Stimulated activated naive B cell treated with anti-CD40 and anti-IgM and Interleukin-4, amounts not matched to agents 10 μg/mL and 1 μg/mL and 100 μg/mL, for 72 hours (primary cell): ENCODE data around the gene GBP4.

ENCODE experiments used
- ATAC-seq, 2 donors: fragments of 150-1000 bp; cut with Tn5 transposase; replicated peaks; 2 replicates each; pipeline ENCODE4 v1.10.0; 2021; ENCODE audit warnings: moderate library complexity in 1 of 2
- DNase-seq: peaks from one replicate; pipeline ENCODE4 v3.0.0; 2021
- H3K27ac Mint-ChIP-seq: one replicate; pipeline ENCODE4 v1.8.0; 2022; ENCODE audit warnings: mild to moderate bottlenecking, mixed read lengths
- H3K27me3 Mint-ChIP-seq, 2 donors: one replicate each; pipeline ENCODE4 v1.8.0; 2022; ENCODE audit warnings: mixed read lengths in 2 of 2
- H3K36me3 Mint-ChIP-seq, 2 donors: one replicate each; pipeline ENCODE4 v1.8.0; 2022; ENCODE audit warnings: mixed read lengths in 2 of 2, mild to moderate bottlenecking in 1 of 2
- H3K4me1 Mint-ChIP-seq, 2 donors: one replicate each; pipeline ENCODE4 v1.8.0; 2022; ENCODE audit warnings: mixed read lengths in 2 of 2, mild to moderate bottlenecking in 1 of 2
- H3K4me3 Mint-ChIP-seq, 2 donors: one replicate each; pipeline ENCODE4 v1.8.0; 2022; ENCODE audit warnings: mild to moderate bottlenecking in 2 of 2, mixed read lengths in 2 of 2, moderate library complexity in 1 of 2
- H3K9me3 Mint-ChIP-seq, 2 donors: one replicate each; pipeline ENCODE4 v1.8.0; 2022; ENCODE audit warnings: mixed read lengths in 2 of 2, mild to moderate bottlenecking in 1 of 2

Gene GBP4

DNA sequence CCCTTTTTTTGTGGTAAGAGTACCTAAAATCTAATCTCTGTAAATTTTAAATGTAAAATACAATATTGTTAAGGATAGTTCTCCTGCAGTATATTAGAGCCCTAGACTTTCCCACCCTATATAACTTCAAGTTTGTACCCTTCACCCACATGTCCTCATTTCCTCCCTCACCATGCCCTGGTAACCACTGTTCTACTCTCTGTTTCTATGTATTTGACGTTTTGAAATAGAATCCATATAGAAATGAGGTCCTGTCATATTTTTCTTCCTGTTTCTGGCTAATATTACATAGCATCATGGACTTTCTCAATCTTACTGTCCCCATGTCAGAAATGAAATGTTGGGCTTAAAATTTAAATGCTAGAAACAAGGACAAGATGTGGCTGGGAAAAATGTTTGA is 47.7 kb downstream of the GBP4 start:
- ATAC-seq (no peak), DNase-seq (no peak)
- no peak overlapping the region for H3K27ac Mint-ChIP-seq
- no peaks in the 10 kb centered on the region for H3K4me1 Mint-ChIP-seq
- peaks cover 0 to 2% of the 10 kb centered on the region in 2 donors for H3K9me3 Mint-ChIP-seq
- no peak overlapping the region for H3K4me3 Mint-ChIP-seq
- no peaks in the 10 kb centered on the region for H3K27me3 Mint-ChIP-seq
- H3K36me3 Mint-ChIP-seq: peaks cover 0 to 5% of the 10 kb centered on the region in 2 donors

DNA sequence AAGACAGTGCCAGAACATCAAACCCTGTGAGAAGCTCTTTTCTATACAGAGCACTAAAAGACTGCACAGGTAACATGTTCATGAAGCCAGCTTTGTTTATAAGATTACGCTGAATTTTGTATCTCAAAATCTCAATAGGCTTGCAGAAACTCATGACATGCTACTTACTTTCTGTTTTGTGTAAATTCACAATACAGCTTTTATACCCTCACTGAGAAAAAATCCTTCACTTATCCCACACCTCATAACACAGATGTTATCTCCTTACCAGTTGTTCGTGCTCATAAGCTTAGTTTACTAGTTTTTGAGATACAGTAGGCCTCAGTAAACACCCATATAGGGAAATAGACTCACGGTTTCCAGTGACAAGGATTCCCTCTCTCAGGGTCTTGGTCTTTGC is 48.8 kb downstream of the GBP4 start:
- H3K36me3 Mint-ChIP-seq: no peaks in the 10 kb centered on the region
- no peak overlapping the region for H3K4me3 Mint-ChIP-seq
- H3K4me1 Mint-ChIP-seq: no peaks in the 10 kb centered on the region
- H3K27me3 Mint-ChIP-seq: no peaks in the 10 kb centered on the region
- no peak overlapping the region for H3K27ac Mint-ChIP-seq
- no peaks in the 10 kb centered on the region for H3K9me3 Mint-ChIP-seq
- DNase-seq: no peak
- ATAC-seq: no peak

DNA sequence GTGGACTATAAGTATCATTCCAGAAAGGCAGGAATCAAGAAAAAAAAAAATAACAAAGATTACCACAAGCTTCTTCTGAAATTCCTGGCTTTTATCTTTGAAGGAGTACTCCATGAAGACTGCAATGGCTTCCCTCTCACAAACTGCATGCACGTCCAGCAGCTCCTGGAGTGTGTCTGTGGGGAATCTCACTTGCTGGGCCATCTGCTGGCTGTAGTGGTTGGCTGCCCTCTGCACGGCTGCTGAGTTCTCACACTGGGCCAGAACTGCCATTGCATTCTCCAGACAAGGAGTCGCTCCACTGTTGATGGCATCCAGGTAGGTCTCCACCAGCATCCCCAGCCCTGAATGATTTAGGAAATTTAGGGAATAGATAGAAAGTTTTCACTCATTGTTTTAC is 49.5 kb downstream of the GBP4 start:
- DNase-seq (no peak), ATAC-seq (no peak)
- no peak overlapping the region for H3K27ac Mint-ChIP-seq
- no peaks in the 10 kb centered on the region for H3K4me1 Mint-ChIP-seq
- H3K36me3 Mint-ChIP-seq: no peaks in the 10 kb centered on the region
- H3K4me3 Mint-ChIP-seq: no peak overlapping the region
- H3K27me3 Mint-ChIP-seq: no peaks in the 10 kb centered on the region
- H3K9me3 Mint-ChIP-seq: no peaks in the 10 kb centered on the region

DNA sequence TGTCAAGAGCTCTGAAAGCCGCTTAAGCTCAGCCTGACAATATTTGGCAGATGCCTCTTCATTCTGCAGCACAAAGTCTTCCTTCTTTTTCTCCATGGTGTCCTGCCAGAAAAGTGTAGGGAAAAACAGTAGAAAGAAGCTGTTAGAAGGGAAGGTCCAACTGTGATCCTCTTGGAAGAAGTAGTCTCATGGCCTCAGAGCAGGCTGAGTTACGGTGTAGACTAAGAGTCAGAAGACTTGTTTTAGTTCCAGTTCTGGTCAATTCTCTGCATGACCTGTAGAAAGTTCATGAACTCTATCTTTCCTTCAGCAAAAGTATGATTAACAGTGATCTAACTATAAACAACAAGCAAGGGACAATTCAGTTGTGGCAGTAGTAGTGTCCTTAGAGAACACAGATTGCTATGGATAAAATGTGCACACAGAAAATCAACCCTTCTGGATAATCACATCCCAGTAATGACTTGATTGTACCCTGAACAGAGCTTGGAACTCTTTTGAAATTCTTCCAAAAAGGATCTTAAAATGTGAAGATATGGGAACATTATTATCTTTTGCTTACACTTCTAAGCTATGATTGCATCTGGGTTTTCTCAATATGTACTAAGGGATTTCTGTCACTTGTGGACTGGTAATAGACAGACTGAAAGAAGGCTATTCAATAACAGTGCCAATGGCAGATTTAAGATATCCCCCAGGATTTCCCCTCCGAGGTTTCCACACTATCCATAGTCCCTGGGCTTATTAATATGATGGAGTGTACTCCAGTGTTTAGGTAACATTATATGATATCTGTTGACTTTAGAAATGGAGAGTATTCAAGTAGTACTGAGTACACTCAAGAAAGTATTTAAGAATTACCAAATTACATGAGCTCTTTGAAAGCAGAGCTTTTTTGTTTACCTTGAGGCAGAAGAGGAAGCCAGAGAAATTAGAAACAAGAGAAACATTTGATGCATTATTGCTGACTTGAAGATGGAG is 50.8 kb downstream of the GBP4 start:
- H3K4me1 Mint-ChIP-seq: no peaks in the 10 kb centered on the region
- H3K27ac Mint-ChIP-seq: no peak overlapping the region
- H3K27me3 Mint-ChIP-seq: no peaks in the 10 kb centered on the region
- no peak for ATAC-seq
- H3K9me3 Mint-ChIP-seq: no peaks in the 10 kb centered on the region
- DNase-seq: no peak
- no peaks in the 10 kb centered on the region for H3K36me3 Mint-ChIP-seq
- no peak overlapping the region for H3K4me3 Mint-ChIP-seq

DNA sequence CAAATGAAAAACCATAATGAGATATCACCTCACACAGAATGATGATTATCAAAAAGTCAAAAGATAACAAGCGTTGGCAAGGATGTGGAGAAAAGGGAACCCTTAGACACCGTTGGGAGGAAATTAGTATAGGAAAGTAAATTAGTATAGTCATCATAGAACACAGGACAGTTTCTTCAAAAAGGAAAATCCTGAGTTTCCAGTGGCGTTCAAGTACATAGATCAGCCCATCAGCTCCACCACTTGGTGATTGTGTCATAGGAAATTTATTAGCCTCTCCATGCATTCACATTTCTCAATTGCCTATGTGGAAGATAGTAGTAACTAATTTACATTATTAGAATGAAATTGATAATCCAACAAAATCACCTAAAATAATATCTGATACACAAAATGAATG is 52.0 kb downstream of the GBP4 start:
- H3K27me3 Mint-ChIP-seq: no peaks in the 10 kb centered on the region

DNA sequence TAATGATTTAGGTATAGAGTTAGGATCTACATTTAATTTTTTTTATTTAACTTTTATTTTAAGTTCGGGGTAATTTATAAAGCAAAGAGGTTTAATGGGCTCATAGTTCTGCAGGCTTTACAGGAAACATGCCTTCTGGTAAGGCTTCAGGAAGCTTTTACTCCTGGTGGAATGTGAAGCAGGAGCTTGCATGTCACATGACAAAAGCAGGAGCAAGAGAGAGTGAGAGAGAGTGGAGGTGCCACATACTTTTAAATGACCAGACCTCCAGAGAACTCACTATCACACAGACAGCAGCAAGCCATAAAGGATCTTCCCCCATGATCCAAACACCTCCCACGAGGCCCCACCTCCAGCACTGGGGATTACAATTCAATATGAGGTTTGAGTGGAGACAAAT is 55.3 kb downstream of the GBP4 start:
- no peaks in the 10 kb centered on the region for H3K9me3 Mint-ChIP-seq
- ATAC-seq (no peak), DNase-seq (no peak)
- no peak overlapping the region for H3K4me3 Mint-ChIP-seq
- H3K36me3 Mint-ChIP-seq: no peaks in the 10 kb centered on the region
- peaks cover 1 to 13% of the 10 kb centered on the region in 2 donors for H3K4me1 Mint-ChIP-seq
- no peaks in the 10 kb centered on the region for H3K27me3 Mint-ChIP-seq
- no peak overlapping the region for H3K27ac Mint-ChIP-seq

More for the DNA sequence above, 52.0 kb downstream of the GBP4 start:
- H3K27ac Mint-ChIP-seq: no peak overlapping the region
- ATAC-seq (no peak), DNase-seq (no peak)
- H3K9me3 Mint-ChIP-seq: no peaks in the 10 kb centered on the region
- no peak overlapping the region for H3K4me3 Mint-ChIP-seq
- H3K36me3 Mint-ChIP-seq: no peaks in the 10 kb centered on the region
- H3K4me1 Mint-ChIP-seq: peaks cover 0 to 2% of the 10 kb centered on the region in 2 donors

DNA sequence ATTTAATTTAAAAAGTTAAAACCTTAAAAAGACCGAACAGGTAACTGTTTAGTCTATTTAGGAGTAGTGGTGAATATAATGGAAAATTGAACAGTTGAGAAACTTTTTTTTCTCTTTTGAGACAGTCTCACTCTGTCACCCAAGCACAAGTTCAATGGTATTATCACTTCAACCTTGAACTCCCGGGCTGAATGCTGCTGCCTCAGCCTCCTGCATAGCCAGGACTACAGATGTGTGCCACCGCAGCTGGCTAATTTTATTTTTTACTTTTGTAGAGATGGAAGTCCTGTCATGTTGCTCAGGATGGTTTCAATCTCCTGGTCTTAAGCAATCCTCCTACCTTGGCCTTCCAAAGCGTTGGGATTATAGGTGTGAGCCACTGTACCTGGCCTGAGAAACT is 56.6 kb downstream of the GBP4 start:
- no peaks in the 10 kb centered on the region for H3K36me3 Mint-ChIP-seq
- no peaks in the 10 kb centered on the region for H3K27me3 Mint-ChIP-seq
- H3K4me3 Mint-ChIP-seq: no peak overlapping the region
- no peaks in the 10 kb centered on the region for H3K9me3 Mint-ChIP-seq
- H3K27ac Mint-ChIP-seq: no peak overlapping the region
- H3K4me1 Mint-ChIP-seq: peaks cover 1 to 13% of the 10 kb centered on the region in 2 donors
- no peak for ATAC-seq
- no peak for DNase-seq

DNA sequence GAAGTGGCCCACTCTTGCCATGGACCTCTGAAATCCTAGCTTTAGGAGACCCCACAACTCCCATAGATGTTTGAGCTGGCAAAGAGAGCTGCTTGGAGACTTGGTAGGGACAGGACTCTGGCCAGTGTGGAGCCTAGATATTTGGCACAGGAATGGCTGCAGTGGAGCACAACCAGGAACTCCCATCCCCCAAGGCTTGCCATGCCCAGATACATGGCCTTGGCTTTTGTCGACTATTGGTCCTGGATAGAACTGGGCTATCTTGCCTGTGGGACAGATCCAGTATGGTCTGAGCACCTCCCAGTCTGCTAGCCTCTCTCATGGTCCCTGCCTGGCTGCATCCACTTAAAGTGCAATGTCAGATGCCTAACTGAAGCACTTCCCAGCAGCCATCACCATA is 65.0 kb downstream of the GBP4 start:
- ATAC-seq (no peak), DNase-seq (no peak)
- Mint-ChIP-seq H3K4me1 (peaks cover 11 to 15% of the 10 kb centered on the region in 2 donors), H3K36me3 (peaks cover 2 to 3% of the 10 kb centered on the region in 2 donors), H3K9me3 (no peaks in the 10 kb centered on the region), H3K27me3 (no peaks in the 10 kb centered on the region), H3K4me3 (no peak overlapping the region), H3K27ac (no peak overlapping the region)
